ENCODE data around the gene KCNB1.

KCNB1 gene

DNA sequence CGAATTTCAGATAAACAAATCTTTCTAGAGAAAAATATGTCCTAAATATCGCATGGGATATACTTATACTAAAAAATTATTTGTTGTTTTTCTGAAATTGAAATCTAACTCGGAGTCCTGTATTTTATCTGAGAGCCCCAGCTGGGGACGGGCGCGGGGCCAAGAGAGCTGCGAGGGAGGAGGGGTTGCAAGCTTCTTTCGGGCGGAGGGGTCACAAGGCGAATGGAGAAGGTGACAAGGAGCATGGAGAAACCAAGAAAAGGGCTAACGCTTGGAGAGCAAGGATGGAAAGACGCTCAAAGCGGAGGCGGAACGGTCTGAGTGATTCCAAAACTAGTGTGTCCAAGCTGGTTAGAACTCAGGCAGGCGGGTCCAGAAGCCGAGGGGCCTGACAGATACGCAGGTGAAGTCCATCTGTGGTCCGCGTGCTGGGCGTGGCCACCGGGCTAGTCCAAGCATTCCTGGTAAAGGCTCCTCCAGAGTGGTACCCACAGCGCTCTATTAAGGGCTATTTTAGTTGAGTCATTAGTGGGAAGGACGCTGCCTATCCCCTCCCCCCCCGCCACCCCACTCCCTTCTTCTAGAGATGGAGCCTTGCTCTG is 163.2 kb downstream of the KCNB1 start:
- Histone ChIP-seq H4K91ac (ENCODE audit: low read depth, low read length, poor library complexity) (no peak overlapping the region), H3K9me3 (replicated peaks in 1 of 2; ENCODE audit: control insufficient read depth in 2 of 2, insufficient read depth in 1 of 2, low read depth in 1 of 2, low read length in 2 of 2) (peaks cover 2 to 10% of the 10 kb centered on the region in 2 donors), H3K14ac (ENCODE audit: low read length) (peak overlapping the region; percentile 38), H2BK120ac (ENCODE audit: low read depth, low read length) (no peak overlapping the region), H3K4me3 (ENCODE audit: low read length in 2 of 2) (no peak overlapping the region), H3K79me1 (ENCODE audit: low read depth, low read length) (peaks cover 4% of the 10 kb centered on the region), H3K4me2 (ENCODE audit: insufficient read depth, low read length, poor library complexity, severe bottlenecking) (peak overlapping the region; percentile 69), H3K27me3 (ENCODE audit: control insufficient read depth in 3 of 3, insufficient read depth in 3 of 3, low read depth in 1 of 3, low read length in 3 of 3) (peaks cover 19 to 78% (median 40%) of the 10 kb centered on the region in 3 experiments), H3K9ac (ENCODE audit: low read depth, low read length, poor library complexity) (no peak overlapping the region), H3K4me1 (ENCODE audit: control insufficient read depth in 2 of 2, insufficient read depth in 1 of 2, low read depth in 1 of 2, low read length in 2 of 2) (peaks cover 10 to 12% of the 10 kb centered on the region in 2 donors), H3K23ac (ENCODE audit: low read depth, low read length, poor library complexity) (peak overlapping the region; percentile 55), H2BK12ac (ENCODE audit: low read length) (no peak overlapping the region), H3K36me3 (replicated peaks in 1 of 2; ENCODE audit: control insufficient read depth in 2 of 2, insufficient read depth in 2 of 2, low read length in 2 of 2) (no peaks in the 10 kb centered on the region), H2BK5ac (ENCODE audit: low read length) (no peak overlapping the region), H3K4ac (ENCODE audit: low read length) (no peak overlapping the region), H2AFZ (ENCODE audit: low read length) (no peak overlapping the region), H4K8ac (ENCODE audit: low read depth, low read length) (peak overlapping the region; percentile 17), H3K27ac (replicated peaks; ENCODE audit: low read length) (no peak overlapping the region), H2BK15ac (ENCODE audit: low read length) (no peak overlapping the region), H2AK5ac (ENCODE audit: low read depth, low read length) (peak overlapping the region; percentile 63), H3K18ac (ENCODE audit: low read length) (peak overlapping the region; percentile 57)
- no CpG with 5 or more reads among the region's 25 CpGs for WGBS, 2 donors (ENCODE audit: extremely low coverage in 2 of 2, insufficient read length in 2 of 2, insufficient replicate concordance in 1 of 2)
- DNase-seq (ENCODE audit: low spot score): no peak

- Histone ChIP-seq H3K14ac (ENCODE audit: low read length) (peak overlapping the region; percentile 63), H4K8ac (ENCODE audit: low read depth, low read length) (peak overlapping the region; percentile 43), H3K9ac (ENCODE audit: low read depth, low read length, poor library complexity) (peak overlapping the region; percentile 77), H2BK12ac (ENCODE audit: low read length) (peak overlapping the region; percentile 58), H3K27me3 (ENCODE audit: control insufficient read depth in 3 of 3, insufficient read depth in 3 of 3, low read depth in 1 of 3, low read length in 3 of 3) (peaks cover 19 to 79% (median 40%) of the 10 kb centered on the region in 3 experiments), H4K91ac (ENCODE audit: low read depth, low read length, poor library complexity) (no peak overlapping the region), H3K4me2 (ENCODE audit: insufficient read depth, low read length, poor library complexity, severe bottlenecking) (peak overlapping the region; percentile 69), H2AK5ac (ENCODE audit: low read depth, low read length) (peak overlapping the region; percentile 81), H3K4ac (ENCODE audit: low read length) (no peak overlapping the region), H3K18ac (ENCODE audit: low read length) (peak overlapping the region; percentile 90), H3K4me1 (ENCODE audit: control insufficient read depth in 2 of 2, insufficient read depth in 1 of 2, low read depth in 1 of 2, low read length in 2 of 2) (peaks cover 5 to 9% of the 10 kb centered on the region in 2 donors), H3K79me1 (ENCODE audit: low read depth, low read length) (peaks cover 4% of the 10 kb centered on the region), H2BK5ac (ENCODE audit: low read length) (no peak overlapping the region), H2AFZ (ENCODE audit: low read length) (peak overlapping the region; percentile 68), H3K9me3 (replicated peaks in 1 of 2; ENCODE audit: control insufficient read depth in 2 of 2, insufficient read depth in 1 of 2, low read depth in 1 of 2, low read length in 2 of 2) (peaks cover 2 to 10% of the 10 kb centered on the region in 2 donors), H3K27ac (replicated peaks; ENCODE audit: low read length) (no peak overlapping the region), H2BK15ac (ENCODE audit: low read length) (no peak overlapping the region), H3K23ac (ENCODE audit: low read depth, low read length, poor library complexity) (peak overlapping the region; percentile 97), H3K4me3 (ENCODE audit: low read length in 2 of 2) (peak overlapping the region in 1 of 2 donors; percentile 2), H3K36me3 (replicated peaks in 1 of 2; ENCODE audit: control insufficient read depth in 2 of 2, insufficient read depth in 2 of 2, low read length in 2 of 2) (no peaks in the 10 kb centered on the region), H2BK120ac (ENCODE audit: low read depth, low read length) (no peak overlapping the region)
- no CpG with 5 or more reads among the region's 70 CpGs for whole genome bisulfite sequencing, 2 donors (ENCODE audit: extremely low coverage in 2 of 2, insufficient read length in 2 of 2, insufficient replicate concordance in 1 of 2)
- DNase-seq (ENCODE audit: low spot score): no peak
Measured at GRCh38 chr20:49318430-49319207, 163.8 kb downstream of the KCNB1 start.

GRCh38 chr20:49318091-49318429 is 164.4 kb downstream of the KCNB1 start:
- Histone ChIP-seq H3K14ac (ENCODE audit: low read length) (no peak overlapping the region), H3K4me1 (ENCODE audit: control insufficient read depth in 2 of 2, insufficient read depth in 1 of 2, low read depth in 1 of 2, low read length in 2 of 2) (peaks cover 4 to 9% of the 10 kb centered on the region in 2 donors), H3K27me3 (ENCODE audit: control insufficient read depth in 3 of 3, insufficient read depth in 3 of 3, low read depth in 1 of 3, low read length in 3 of 3) (peaks cover 19 to 82% (median 40%) of the 10 kb centered on the region in 3 experiments), H4K91ac (ENCODE audit: low read depth, low read length, poor library complexity) (no peak overlapping the region), H3K4me3 (ENCODE audit: low read length in 2 of 2) (peak overlapping the region in 1 of 2 donors; percentile 2), H2AK5ac (ENCODE audit: low read depth, low read length) (no peak overlapping the region), H3K4me2 (ENCODE audit: insufficient read depth, low read length, poor library complexity, severe bottlenecking) (peak overlapping the region; percentile 69), H2BK120ac (ENCODE audit: low read depth, low read length) (no peak overlapping the region), H4K8ac (ENCODE audit: low read depth, low read length) (no peak overlapping the region), H3K18ac (ENCODE audit: low read length) (peak overlapping the region; percentile 90), H2BK5ac (ENCODE audit: low read length) (no peak overlapping the region), H3K9ac (ENCODE audit: low read depth, low read length, poor library complexity) (peak overlapping the region; percentile 70), H3K27ac (replicated peaks; ENCODE audit: low read length) (no peak overlapping the region), H3K36me3 (replicated peaks in 1 of 2; ENCODE audit: control insufficient read depth in 2 of 2, insufficient read depth in 2 of 2, low read length in 2 of 2) (no peaks in the 10 kb centered on the region), H3K23ac (ENCODE audit: low read depth, low read length, poor library complexity) (peak overlapping the region; percentile 91), H2BK15ac (ENCODE audit: low read length) (no peak overlapping the region), H3K9me3 (replicated peaks in 1 of 2; ENCODE audit: control insufficient read depth in 2 of 2, insufficient read depth in 1 of 2, low read depth in 1 of 2, low read length in 2 of 2) (peaks cover 2 to 10% of the 10 kb centered on the region in 2 donors), H2AFZ (ENCODE audit: low read length) (peak overlapping the region; percentile 68), H3K4ac (ENCODE audit: low read length) (no peak overlapping the region), H3K79me1 (ENCODE audit: low read depth, low read length) (peaks cover 4% of the 10 kb centered on the region), H2BK12ac (ENCODE audit: low read length) (no peak overlapping the region)
- no CpG with 5 or more reads among the region's 23 CpGs for WGBS, 2 donors (ENCODE audit: extremely low coverage in 2 of 2, insufficient read length in 2 of 2, insufficient replicate concordance in 1 of 2)
- DNase-seq (ENCODE audit: low spot score): no peak

DNA sequence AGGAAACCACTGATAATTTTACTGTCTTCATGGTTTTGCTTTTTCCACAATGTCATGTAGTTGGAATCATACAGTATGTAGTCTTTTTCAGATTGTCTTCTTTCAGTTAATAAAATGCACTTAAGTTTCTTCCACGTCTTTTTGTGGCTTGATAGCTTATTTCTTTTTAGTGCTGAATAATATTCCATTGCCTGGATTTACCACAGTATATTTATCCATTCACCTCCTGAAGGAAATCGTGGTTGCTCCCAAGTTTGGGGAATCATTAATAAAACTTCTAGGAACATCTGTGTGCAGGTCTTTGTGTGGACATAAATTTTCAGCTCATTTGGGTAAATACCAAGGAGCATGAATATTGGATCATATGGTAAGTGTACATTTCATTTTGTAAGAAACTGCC is 165.8 kb downstream of the KCNB1 start:
- Histone ChIP-seq H3K9ac (ENCODE audit: low read depth, low read length, poor library complexity) (no peak overlapping the region), H3K9me3 (replicated peaks in 1 of 2; ENCODE audit: control insufficient read depth in 2 of 2, insufficient read depth in 1 of 2, low read depth in 1 of 2, low read length in 2 of 2) (peaks cover 2 to 10% of the 10 kb centered on the region in 2 donors), H3K79me1 (ENCODE audit: low read depth, low read length) (peaks cover 4% of the 10 kb centered on the region), H2BK5ac (ENCODE audit: low read length) (no peak overlapping the region), H3K27ac (replicated peaks; ENCODE audit: low read length) (no peak overlapping the region), H3K14ac (ENCODE audit: low read length) (no peak overlapping the region), H3K4me1 (ENCODE audit: control insufficient read depth in 2 of 2, insufficient read depth in 1 of 2, low read depth in 1 of 2, low read length in 2 of 2) (peaks cover 4 to 9% of the 10 kb centered on the region in 2 donors), H3K36me3 (replicated peaks in 1 of 2; ENCODE audit: control insufficient read depth in 2 of 2, insufficient read depth in 2 of 2, low read length in 2 of 2) (no peaks in the 10 kb centered on the region), H4K91ac (ENCODE audit: low read depth, low read length, poor library complexity) (no peak overlapping the region), H2BK12ac (ENCODE audit: low read length) (no peak overlapping the region), H4K8ac (ENCODE audit: low read depth, low read length) (no peak overlapping the region), H2AK5ac (ENCODE audit: low read depth, low read length) (no peak overlapping the region), H3K4me3 (ENCODE audit: low read length in 2 of 2) (no peak overlapping the region), H2BK120ac (ENCODE audit: low read depth, low read length) (no peak overlapping the region), H2BK15ac (ENCODE audit: low read length) (no peak overlapping the region), H3K27me3 (ENCODE audit: control insufficient read depth in 3 of 3, insufficient read depth in 3 of 3, low read depth in 1 of 3, low read length in 3 of 3) (peaks cover 19 to 82% (median 40%) of the 10 kb centered on the region in 3 experiments), H3K23ac (ENCODE audit: low read depth, low read length, poor library complexity) (no peak overlapping the region), H2AFZ (ENCODE audit: low read length) (no peak overlapping the region), H3K4me2 (ENCODE audit: insufficient read depth, low read length, poor library complexity, severe bottlenecking) (no peak overlapping the region), H3K18ac (ENCODE audit: low read length) (no peak overlapping the region), H3K4ac (ENCODE audit: low read length) (no peak overlapping the region)
- WGBS, 2 donors (ENCODE audit: extremely low coverage in 2 of 2, insufficient read length in 2 of 2, insufficient replicate concordance in 1 of 2): no CpG with 5 or more reads among the region's 2 CpGs
- no peak for DNase-seq (ENCODE audit: low spot score)
